BLaER1 treated with 17β-estradiol and CSF1 and Interleukin-3, amounts not matched to agents 10 nM and 100 nM (cell line): ENCODE results near the gene CELF2.
A peak's percentile ranks its signal among the peaks of the same experiment; 100 is the strongest.
"Not testable (repeated sequence)": the region's sequence is repeated elsewhere in the genome, so short reads cannot be mapped to it uniquely, and the experiment has no call there.

Experiments
- H3K27ac ChIP-seq, 11 experiments: shearing (Covaris generic); formaldehyde crosslinking; 2 replicates each; pipeline ENCODE4 v1.8.1; 2022
- H3K27me3 ChIP-seq, 11 experiments: shearing (Covaris generic); formaldehyde crosslinking; 2 replicates each; pipeline ENCODE4 v1.8.1; 2022
- H3K36me3 ChIP-seq, 11 experiments: shearing (Covaris generic); formaldehyde crosslinking; 2 replicates each; pipeline ENCODE4 v1.8.1; 2022
- H3K4me1 ChIP-seq, 10 experiments: shearing (Covaris generic); formaldehyde crosslinking; 2 replicates each; pipeline ENCODE4 v1.8.1; 2022
- H3K4me2 ChIP-seq, 11 experiments: shearing (Covaris generic); formaldehyde crosslinking; 2 replicates each; pipeline ENCODE4 v1.8.1; 2022
- H3K4me3 ChIP-seq, 10 experiments: shearing (Covaris generic); formaldehyde crosslinking; 2 replicates each; pipeline ENCODE4 v1.8.1; 2022
- H3K9ac ChIP-seq, 11 experiments: shearing (Covaris generic); formaldehyde crosslinking; 2 replicates each; pipeline ENCODE4 v1.8.1; 2022
- H3K9me3 ChIP-seq, 11 experiments: shearing (Covaris generic); formaldehyde crosslinking; replicated peaks in 1 of 11; 2 replicates each; pipeline ENCODE4 v1.8.1; 2022
- H4K20me1 ChIP-seq, 11 experiments: shearing (Covaris generic); formaldehyde crosslinking; 2 replicates each; pipeline ENCODE4 v1.8.1; 2022
- Cebpa-rat ChIP-seq, 11 experiments: shearing (Covaris generic); IDR thresholded peaks; 2 replicates each; pipeline ENCODE4 v1.8.1; 2022

CELF2 gene

GRCh38 chr10:11183015-11183414, 165.3 kb downstream of the CELF2 start:
- TF ChIP-seq Cebpa-rat (IDR thresholded peaks at IDR 0.05) = no peak
- Histone ChIP-seq H3K4me2 (peak overlapping the region; percentile 35 to 98 (median 95); a peak in 21 of 22 replicates), H3K4me1 (peaks cover 54 to 86% (median 59%) of the 10 kb centered on the region in 10 experiments), H3K27ac (peak overlapping the region in 8 of 11 experiments; percentile 8 to 100 (median 36); a peak in 11 of 22 replicates), H3K4me3 (peak overlapping the region in 3 of 10 experiments; percentile 6 to 24 (median 15); a peak in 5 of 20 replicates), H3K9me3 (peaks cover 11 to 61% (median 50%) of the 10 kb centered on the region in 11 experiments), H4K20me1 (peaks cover 30 to 99% (median 78%) of the 10 kb centered on the region in 11 experiments; a peak in 21 of 22 replicates), H3K36me3 (peaks cover 56 to 98% (median 90%) of the 10 kb centered on the region in 11 experiments), H3K9ac (no peak overlapping the region), H3K27me3 (no peaks in the 10 kb centered on the region)

- Histone ChIP-seq H3K4me2 (peak overlapping the region in 2 of 11 experiments; percentile 61 to 92; a peak in 5 of 22 replicates), H3K4me1 (peaks cover 50 to 84% (median 60%) of the 10 kb centered on the region in 10 experiments), H3K27ac (no peak overlapping the region), H3K4me3 (peak overlapping the region in 1 of 10 experiments; percentile 12; a peak in 1 of 20 replicates), H3K9me3 (peaks cover 11 to 63% (median 50%) of the 10 kb centered on the region in 11 experiments), H4K20me1 (peaks cover 40 to 100% (median 89%) of the 10 kb centered on the region in 11 experiments), H3K9ac (no peak overlapping the region), H3K27me3 (no peaks in the 10 kb centered on the region), H3K36me3 (peaks cover 66 to 100% (median 97%) of the 10 kb centered on the region in 11 experiments)
- TF ChIP-seq Cebpa-rat (IDR thresholded peaks at IDR 0.05) = no peak
Measured at GRCh38 chr10:11184093-11184492, 166.4 kb downstream of the CELF2 start.

- H3K27me3 ChIP-seq, H3K27ac ChIP-seq, H3K4me2 ChIP-seq, H3K9ac ChIP-seq: not testable (repeated sequence)
- Histone ChIP-seq H3K9me3 (peaks cover 11 to 63% (median 50%) of the 10 kb centered on the region in 11 experiments), H3K4me1 (peaks cover 48 to 86% (median 60%) of the 10 kb centered on the region in 10 experiments), H3K4me3 (peak overlapping the region in 3 of 10 experiments; percentile 17 to 27 (median 25); a peak in 3 of 20 replicates), H4K20me1 (peaks cover 52 to 100% (median 99%) of the 10 kb centered on the region in 11 experiments), H3K36me3 (peaks cover 77 to 100% (median 100%) of the 10 kb centered on the region in 11 experiments)
Measured at GRCh38 chr10:11185128-11185665, 167.5 kb downstream of the CELF2 start.

GRCh38 chr10:11186374-11186773, 168.7 kb downstream of the CELF2 start:
- peaks cover 75 to 100% (median 100%) of the 10 kb centered on the region in 11 experiments for H3K36me3 ChIP-seq
- TF ChIP-seq Cebpa-rat (IDR thresholded peaks at IDR 0.05) = no peak
- H3K4me3 ChIP-seq = no peak overlapping the region
- H4K20me1 ChIP-seq = peaks cover 56 to 100% (median 99%) of the 10 kb centered on the region in 11 experiments
- H3K4me1 ChIP-seq = peaks cover 41 to 86% (median 60%) of the 10 kb centered on the region in 10 experiments
- H3K27ac ChIP-seq = no peak overlapping the region
- no peaks in the 10 kb centered on the region for H3K27me3 ChIP-seq
- H3K9me3 ChIP-seq = peaks cover 11 to 62% (median 50%) of the 10 kb centered on the region in 11 experiments
- no peak overlapping the region for H3K9ac ChIP-seq
- peak overlapping the region in 2 of 11 experiments; percentile 3 to 28; a peak in 2 of 22 replicates for H3K4me2 ChIP-seq

GRCh38 chr10:11189582-11190376, 172.1 kb downstream of the CELF2 start:
- H3K9ac ChIP-seq = no peak overlapping the region
- H3K9me3 ChIP-seq = peaks cover 10 to 33% (median 16%) of the 10 kb centered on the region in 11 experiments
- no peaks in the 10 kb centered on the region for H3K27me3 ChIP-seq
- peaks cover 84 to 100% (median 100%) of the 10 kb centered on the region in 11 experiments for H4K20me1 ChIP-seq
- no peak for TF ChIP-seq Cebpa-rat (IDR thresholded peaks at IDR 0.05)
- H3K27ac ChIP-seq = 0 out of 22 replicates have a peak overlapping the region, but pooled peaks of 1 of the 11 experiments have one; percentile 10
- no peak overlapping the region for H3K4me3 ChIP-seq
- peaks cover 41 to 87% (median 65%) of the 10 kb centered on the region in 10 experiments for H3K4me1 ChIP-seq
- peaks cover 79 to 100% (median 100%) of the 10 kb centered on the region in 11 experiments for H3K36me3 ChIP-seq
- peak overlapping the region; percentile 25 to 61 (median 42); a peak in 18 of 22 replicates for H3K4me2 ChIP-seq

GRCh38 chr10:11191190-11191589, 173.5 kb downstream of the CELF2 start:
- Histone ChIP-seq H3K27ac (peak overlapping the region in 5 of 11 experiments; percentile 1 to 22 (median 9); a peak in 4 of 22 replicates), H3K9me3 (peaks cover 0 to 19% (median 4%) of the 10 kb centered on the region in 11 experiments; a peak in 10 of 22 replicates), H3K36me3 (peaks cover 67 to 100% (median 100%) of the 10 kb centered on the region in 11 experiments), H3K9ac (no peak overlapping the region), H3K4me1 (peaks cover 55 to 94% (median 78%) of the 10 kb centered on the region in 10 experiments), H4K20me1 (peaks cover 96 to 100% (median 100%) of the 10 kb centered on the region in 11 experiments), H3K4me3 (no peak overlapping the region), H3K4me2 (peak overlapping the region in 8 of 11 experiments; percentile 22 to 83 (median 46); a peak in 11 of 22 replicates), H3K27me3 (no peaks in the 10 kb centered on the region)
- no peak for TF ChIP-seq Cebpa-rat (IDR thresholded peaks at IDR 0.05)

GRCh38 chr10:11191678-11192077, 174.0 kb downstream of the CELF2 start:
- no peak for TF ChIP-seq Cebpa-rat (IDR thresholded peaks at IDR 0.05)
- H3K9me3 ChIP-seq = peaks cover 0 to 15% (median 0%) of the 10 kb centered on the region in 11 experiments; a peak in 4 of 22 replicates
- H3K4me2 ChIP-seq = peak overlapping the region in 9 of 11 experiments; percentile 25 to 83 (median 46); a peak in 13 of 22 replicates
- no peak overlapping the region for H3K9ac ChIP-seq
- no peak overlapping the region for H3K4me3 ChIP-seq
- peaks cover 96 to 100% (median 100%) of the 10 kb centered on the region in 11 experiments for H4K20me1 ChIP-seq
- H3K4me1 ChIP-seq = peaks cover 60 to 96% (median 80%) of the 10 kb centered on the region in 10 experiments
- H3K27me3 ChIP-seq = no peaks in the 10 kb centered on the region
- H3K36me3 ChIP-seq = peaks cover 65 to 100% (median 99%) of the 10 kb centered on the region in 11 experiments
- H3K27ac ChIP-seq = peak overlapping the region in 3 of 11 experiments; percentile 1 to 22 (median 10); a peak in 4 of 22 replicates

GRCh38 chr10:11192304-11193000, 174.8 kb downstream of the CELF2 start:
- peaks cover 98 to 100% (median 100%) of the 10 kb centered on the region in 11 experiments for H4K20me1 ChIP-seq
- no peak overlapping the region for H3K4me3 ChIP-seq
- H3K9me3 ChIP-seq = peaks cover 0 to 12% (median 0%) of the 10 kb centered on the region in 11 experiments; a peak in 1 of 22 replicates
- no peak overlapping the region; a peak in 1 of 22 replicates for H3K9ac ChIP-seq
- peak overlapping the region in 2 of 11 experiments; percentile 3 to 11; a peak in 4 of 22 replicates for H3K27ac ChIP-seq
- H3K4me1 ChIP-seq = peaks cover 68 to 100% (median 86%) of the 10 kb centered on the region in 10 experiments
- peak overlapping the region in 8 of 11 experiments; percentile 3 to 83 (median 40); a peak in 15 of 22 replicates for H3K4me2 ChIP-seq
- no peaks in the 10 kb centered on the region for H3K27me3 ChIP-seq
- peak in 3 of 11 experiments; percentile 5 to 53 (median 42); a peak in 4 of 22 replicates for TF ChIP-seq Cebpa-rat (IDR thresholded peaks at IDR 0.05)
- H3K36me3 ChIP-seq = peaks cover 58 to 100% (median 93%) of the 10 kb centered on the region in 11 experiments
